Measurements from ENCODE around the gene SYNPO.

DNA sequence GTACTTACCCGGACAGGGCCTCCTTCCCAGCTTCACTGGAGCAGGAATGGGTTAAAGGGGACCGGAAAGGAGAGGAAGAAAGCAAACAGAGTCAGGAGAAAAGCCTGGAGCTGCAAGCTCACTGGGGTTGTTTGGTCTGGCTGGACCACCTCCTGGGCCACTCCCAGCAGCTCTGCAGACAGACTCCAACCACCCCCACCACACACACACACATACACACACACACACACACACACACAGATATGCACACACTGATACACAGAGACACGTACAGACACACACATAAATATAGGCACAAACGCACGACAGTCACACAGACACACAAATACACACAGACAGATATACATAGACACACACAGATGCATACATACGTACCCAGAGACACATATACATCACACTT is 34.9 kb upstream of the SYNPO start:
- TF ChIP-seq POLR2A (IDR thresholded peaks at IDR 0.05; ENCODE audit: low read depth) = no peak
- TF ChIP-seq, protein P1, sequence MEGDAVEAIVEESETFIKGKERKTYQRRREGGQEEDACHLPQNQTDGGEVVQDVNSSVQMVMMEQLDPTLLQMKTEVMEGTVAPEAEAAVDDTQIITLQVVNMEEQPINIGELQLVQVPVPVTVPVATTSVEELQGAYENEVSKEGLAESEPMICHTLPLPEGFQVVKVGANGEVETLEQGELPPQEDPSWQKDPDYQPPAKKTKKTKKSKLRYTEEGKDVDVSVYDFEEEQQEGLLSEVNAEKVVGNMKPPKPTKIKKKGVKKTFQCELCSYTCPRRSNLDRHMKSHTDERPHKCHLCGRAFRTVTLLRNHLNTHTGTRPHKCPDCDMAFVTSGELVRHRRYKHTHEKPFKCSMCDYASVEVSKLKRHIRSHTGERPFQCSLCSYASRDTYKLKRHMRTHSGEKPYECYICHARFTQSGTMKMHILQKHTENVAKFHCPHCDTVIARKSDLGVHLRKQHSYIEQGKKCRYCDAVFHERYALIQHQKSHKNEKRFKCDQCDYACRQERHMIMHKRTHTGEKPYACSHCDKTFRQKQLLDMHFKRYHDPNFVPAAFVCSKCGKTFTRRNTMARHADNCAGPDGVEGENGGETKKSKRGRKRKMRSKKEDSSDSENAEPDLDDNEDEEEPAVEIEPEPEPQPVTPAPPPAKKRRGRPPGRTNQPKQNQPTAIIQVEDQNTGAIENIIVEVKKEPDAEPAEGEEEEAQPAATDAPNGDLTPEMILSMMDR (IDR thresholded peaks at IDR 0.05) = no peak
